Fibroblast of villous mesenchyme (primary cell): ENCODE measurements around the gene MICAL3. TPM values are rescaled to one million over a fixed set of nuclear protein-coding genes. Genes with fewer than 3 reads are reported as not detected.
A peak's percentile ranks its signal among the peaks of the same experiment; 100 is the strongest.
"Not testable (repeated sequence)": the region's sequence is repeated elsewhere in the genome, so short reads cannot be mapped to it uniquely, and the experiment has no call there.

Experiments
- DNase-seq: peaks from one replicate; pipeline ENCODE4 v3.0.0-alpha.2; 2010; ENCODE audit warnings: low read depth
- H3K4me3 ChIP-seq: 2 replicates; pipeline ENCODE4 v1.5.1; 2011; ENCODE audit warnings: low read depth, mild to moderate bottlenecking, low read length
- CTCF ChIP-seq: IDR thresholded peaks from 2 replicates; pipeline ENCODE4 v1.5.1; 2012; ENCODE audit warnings: low read depth, mild to moderate bottlenecking, low read length; ENCODE audit not compliant: insufficient read depth
- total RNA-seq: library from RNA; depleted of rRNA; stranded (reverse); fragments of >200 nt; gene quantifications from 2 replicates; pipeline ENCODE4 v1.2.3, GENCODE V29; 2012

Gene MICAL3
- total RNA-seq, 1 donor: 39.7 TPM

GRCh38 chr22:18013947-18014346 lies 10.4 kb downstream of the MICAL3 start:
- no peak overlapping the region for H3K4me3 ChIP-seq
- TF ChIP-seq CTCF: no peak
- DNase-seq: no peak

GRCh38 chr22:18013436-18013835 lies 10.9 kb downstream of the MICAL3 start:
- no peak for TF ChIP-seq CTCF
- DNase-seq: no peak
- H3K4me3 ChIP-seq: no peak overlapping the region

GRCh38 chr22:18012531-18012930 lies 11.8 kb downstream of the MICAL3 start:
- TF ChIP-seq CTCF: no peak
- no peak overlapping the region for H3K4me3 ChIP-seq
- no peak for DNase-seq

- TF ChIP-seq CTCF: no peak
- no peak overlapping the region for H3K4me3 ChIP-seq
- DNase-seq: no peak
Observed at GRCh38 chr22:18010266-18010665, 14.1 kb downstream of the MICAL3 start.

- no peak for TF ChIP-seq CTCF
- no peak for DNase-seq
- H3K4me3 ChIP-seq: no peak overlapping the region
Observed at GRCh38 chr22:18008136-18008535, 16.2 kb downstream of the MICAL3 start.

GRCh38 chr22:18005201-18005926 lies 19.0 kb downstream of the MICAL3 start:
- TF ChIP-seq CTCF: no peak
- no peak overlapping the region for H3K4me3 ChIP-seq

GRCh38 chr22:18001894-18002315 lies 22.5 kb downstream of the MICAL3 start:
- DNase-seq: not testable (repeated sequence)
- peak overlapping the region; percentile 80 for H3K4me3 ChIP-seq

More at GRCh38 chr22:18005201-18005926, 19.0 kb downstream of the MICAL3 start:
- DNase-seq: no peak
